Forelimb muscle (tissue), 1 donor: ENCODE data around the gene RNF32. TPM values are rescaled to one million over a fixed set of nuclear protein-coding genes. Genes with fewer than 3 reads are reported as not detected.
"Not testable (repeated sequence)": the region's sequence is repeated elsewhere in the genome, so short reads cannot be mapped to it uniquely, and the experiment has no call there.

Experiments used
- DNase-seq: peaks from one replicate; pipeline ENCODE4 v3.0.0-alpha.2; 2013; ENCODE audit warnings: low read depth
- polyA plus RNA-seq: library from polyadenylated mRNA; unstranded; fragments of 120-200 nt; gene quantifications from one replicate; pipeline ENCODE4 v1.2.1, GENCODE V29; 2013; ENCODE audit not compliant: insufficient read length

RNF32 gene
- polyA plus RNA-seq, 1 donor, result 2.6 TPM

- DNase-seq, result no peak
Observed at GRCh38 chr7:156675721-156676120, 35.1 kb downstream of the RNF32 start.

GRCh38 chr7:156676263-156676662 is 35.7 kb downstream of the RNF32 start:
- DNase-seq, result no peak

- DNase-seq, result no peak
Observed at GRCh38 chr7:156677374-156678054, 36.9 kb downstream of the RNF32 start.

GRCh38 chr7:156680281-156680680 is 39.7 kb downstream of the RNF32 start:
- DNase-seq, result no peak

- DNase-seq, result no peak
Observed at GRCh38 chr7:156682928-156683327, 42.4 kb downstream of the RNF32 start.

GRCh38 chr7:156684251-156684650 is 43.7 kb downstream of the RNF32 start:
- DNase-seq, result no peak

GRCh38 chr7:156684661-156685060 is 44.1 kb downstream of the RNF32 start:
- no peak for DNase-seq

GRCh38 chr7:156691764-156692163 is 51.2 kb downstream of the RNF32 start:
- no peak for DNase-seq

GRCh38 chr7:156692849-156693248 is 52.3 kb downstream of the RNF32 start:
- no peak for DNase-seq

GRCh38 chr7:156693627-156694026 is 53.1 kb downstream of the RNF32 start:
- no peak for DNase-seq

- not testable (repeated sequence) for DNase-seq
Observed at GRCh38 chr7:156697283-156697682, 56.7 kb downstream of the RNF32 start.

GRCh38 chr7:156698512-156698911 is 57.9 kb downstream of the RNF32 start:
- not testable (repeated sequence) for DNase-seq

GRCh38 chr7:156701787-156702186 is 61.2 kb downstream of the RNF32 start:
- DNase-seq, result not testable (repeated sequence)

GRCh38 chr7:156702399-156702798 is 61.8 kb downstream of the RNF32 start:
- no peak for DNase-seq

GRCh38 chr7:156703209-156703608 is 62.6 kb downstream of the RNF32 start:
- no peak for DNase-seq

- DNase-seq, result no peak
Observed at GRCh38 chr7:156703773-156704482, 63.4 kb downstream of the RNF32 start.

GRCh38 chr7:156722043-156722826 is 81.7 kb downstream of the RNF32 start:
- DNase-seq, result no peak

- DNase-seq, result no peak
Observed at GRCh38 chr7:156725073-156725472, 84.5 kb downstream of the RNF32 start.

- no peak for DNase-seq
Observed at GRCh38 chr7:156725936-156726335, 85.4 kb downstream of the RNF32 start.
